Measurements from ENCODE around the gene ADGRV1.
"Not testable (repeated sequence)": the region's sequence is repeated elsewhere in the genome, so short reads cannot be mapped to it uniquely, and the experiment has no call there.

Gene ADGRV1

GRCh38 chr5:90553711-90554110 is 4.9 kb upstream of the ADGRV1 start:
- no peak for DNase-seq (ENCODE audit: low read depth)

- DNase-seq (ENCODE audit: low read depth): no peak
These were observed 4.1 kb upstream of the ADGRV1 start for GRCh38 chr5:90554358-90555006.

GRCh38 chr5:90555666-90556065 is 2.9 kb upstream of the ADGRV1 start:
- no peak for DNase-seq (ENCODE audit: low read depth)

DNA sequence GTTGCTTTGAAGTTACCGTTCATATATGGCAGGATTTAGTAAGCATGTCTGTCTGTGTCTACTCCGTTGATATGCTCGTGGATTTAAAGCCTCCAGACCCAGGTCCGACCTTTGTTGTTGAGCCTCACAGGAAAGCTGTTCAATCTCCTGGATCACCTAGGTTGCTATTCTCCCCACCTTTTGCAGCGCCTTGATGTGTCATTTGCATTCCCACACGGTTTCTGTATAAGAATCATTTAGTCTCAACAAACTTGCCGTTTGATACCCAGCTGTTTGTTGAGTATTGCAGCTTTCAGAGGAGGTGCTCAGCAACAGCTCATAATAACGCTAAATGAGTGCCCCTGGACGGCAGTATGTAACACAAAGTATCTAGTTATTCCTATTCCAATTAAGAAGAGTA is 1.2 kb upstream of the ADGRV1 start:
- no peak for DNase-seq (ENCODE audit: low read depth)

DNA sequence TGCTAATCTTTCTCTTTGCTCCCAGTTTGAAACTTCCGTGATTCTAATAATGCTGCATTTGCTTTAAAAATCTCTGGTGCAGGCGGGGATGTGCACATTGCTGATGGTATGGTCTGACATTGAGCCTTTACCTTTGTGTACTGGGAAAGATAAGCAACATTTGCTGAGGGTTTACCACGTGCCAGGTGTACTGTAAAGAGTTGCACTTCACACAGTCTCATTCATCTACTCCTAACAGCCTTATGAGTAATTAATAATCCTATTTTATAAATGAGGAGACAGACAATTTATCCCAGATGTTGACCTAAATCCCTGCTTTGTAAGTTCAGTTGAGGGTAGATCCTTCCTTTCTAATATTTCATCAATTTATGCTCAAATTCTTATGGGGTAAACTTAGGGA is 726 bp upstream of the ADGRV1 start:
- DNase-seq (ENCODE audit: low read depth): no peak

GRCh38 chr5:90560771-90561170 is 2.2 kb downstream of the ADGRV1 start:
- DNase-seq (ENCODE audit: low read depth): no peak

- DNase-seq (ENCODE audit: low read depth): no peak
These were observed 3.2 kb downstream of the ADGRV1 start for GRCh38 chr5:90561766-90562165.

- no peak for DNase-seq (ENCODE audit: low read depth)
These were observed 3.7 kb downstream of the ADGRV1 start for GRCh38 chr5:90562341-90562740.

DNA sequence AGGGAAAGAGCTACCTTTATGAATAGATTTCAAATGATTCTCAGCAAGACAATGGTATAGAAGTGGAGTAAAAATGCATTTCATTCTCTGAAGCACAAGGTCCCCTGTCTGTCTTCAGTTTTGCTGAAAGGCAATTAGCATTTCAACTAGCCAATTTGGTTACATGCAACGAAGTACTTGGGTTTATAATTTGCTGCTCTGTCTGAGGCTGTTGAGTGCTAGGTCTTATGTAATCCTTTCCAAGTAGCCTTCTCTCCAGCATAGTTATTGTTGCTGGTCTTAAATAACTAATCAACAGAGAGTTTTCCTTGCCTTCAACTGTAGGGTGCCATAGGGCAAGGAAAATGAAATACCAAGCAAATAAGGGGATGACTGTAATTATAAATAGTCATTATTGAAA is 4.5 kb downstream of the ADGRV1 start:
- no peak for DNase-seq (ENCODE audit: low read depth)

GRCh38 chr5:90565491-90565890 is 6.9 kb downstream of the ADGRV1 start:
- DNase-seq (ENCODE audit: low read depth): no peak

DNA sequence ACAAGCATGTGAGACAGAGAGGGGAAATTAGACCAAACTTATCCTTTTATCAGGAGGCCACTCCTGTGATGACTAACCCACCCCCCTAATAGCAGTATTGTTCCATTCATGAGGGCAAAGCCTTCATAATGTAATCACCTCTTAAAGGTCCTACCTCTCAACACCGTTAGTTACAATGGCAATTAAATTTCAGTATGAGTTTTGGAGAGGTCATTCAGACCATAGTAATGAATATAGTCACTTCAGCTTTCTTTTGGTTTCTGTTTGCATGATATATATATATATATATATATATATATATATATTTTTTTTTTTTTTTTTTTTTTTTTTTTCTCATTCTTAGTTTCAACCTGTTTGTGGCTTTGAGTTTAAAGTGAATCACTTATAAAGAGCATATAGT is 10.5 kb downstream of the ADGRV1 start:
- no peak for DNase-seq (ENCODE audit: low read depth)

DNA sequence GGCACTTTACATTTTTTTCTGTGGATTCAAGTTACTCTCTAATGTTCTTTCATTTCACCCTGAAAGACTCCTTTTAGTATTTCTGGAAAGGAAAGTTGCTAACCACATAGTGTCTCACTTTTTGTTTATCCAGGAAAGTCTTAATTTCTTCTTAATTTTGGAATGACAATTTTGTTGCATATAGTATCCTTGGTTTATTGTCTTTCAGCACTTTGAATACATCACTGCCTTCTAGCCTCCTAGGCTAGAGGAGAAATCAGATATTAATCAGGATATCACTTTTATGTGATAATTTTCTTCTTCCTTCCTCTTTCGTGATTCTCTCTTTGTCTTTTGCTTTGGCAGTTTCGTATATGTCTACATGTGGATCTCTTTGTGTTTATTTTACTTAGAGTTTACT is 11.4 kb downstream of the ADGRV1 start:
- no peak for DNase-seq (ENCODE audit: low read depth)

DNA sequence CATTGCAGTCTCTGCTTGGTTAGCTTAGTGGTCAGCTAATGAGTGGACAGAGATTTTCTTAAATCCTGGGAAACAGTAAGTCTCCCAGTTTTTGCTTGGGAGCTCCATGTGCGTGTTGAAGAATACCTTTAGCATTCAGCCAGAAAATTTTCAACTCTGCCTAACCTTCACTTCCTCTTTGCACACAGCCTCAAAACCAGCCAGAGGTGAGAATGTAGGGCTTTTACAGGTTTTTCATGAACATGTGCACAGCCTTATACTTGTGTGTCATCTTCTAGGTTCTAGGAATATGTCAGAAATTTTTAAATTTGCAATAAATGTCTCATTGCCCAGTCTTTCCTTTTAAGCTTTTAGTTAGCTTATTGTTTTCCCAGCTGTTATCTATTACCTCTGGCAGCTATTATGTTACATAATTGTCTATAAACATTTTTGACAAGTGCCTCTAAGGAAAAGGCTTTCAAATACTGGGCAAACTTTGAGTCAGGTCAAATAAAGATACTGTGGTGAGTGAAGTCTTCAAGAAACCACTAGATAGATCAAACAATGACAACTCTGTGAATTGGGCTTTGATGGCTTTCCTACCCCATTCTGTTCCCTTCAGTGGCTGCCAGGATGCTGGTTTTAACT is 12.7 kb downstream of the ADGRV1 start:
- DNase-seq (ENCODE audit: low read depth): no peak

DNA sequence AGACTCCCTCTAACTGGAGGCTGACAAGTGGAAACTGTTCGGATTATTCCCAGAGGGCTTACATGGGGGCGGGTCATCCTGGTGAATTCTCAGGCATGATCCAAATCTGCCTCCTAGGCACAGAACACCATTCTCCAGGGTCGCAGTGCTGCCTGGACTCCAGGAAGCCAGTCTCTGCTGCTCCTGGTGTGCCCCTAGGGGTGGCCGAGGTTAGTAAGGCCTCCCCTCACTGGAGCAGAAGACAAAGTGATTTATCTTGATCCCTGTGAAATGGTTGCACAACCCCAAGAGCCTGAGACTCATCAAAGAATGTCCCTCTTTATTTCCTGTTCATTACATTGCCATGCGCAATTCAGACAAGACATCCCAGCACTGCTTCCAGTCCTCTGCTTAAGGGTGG is 17.1 kb downstream of the ADGRV1 start:
- no peak for DNase-seq (ENCODE audit: low read depth)

GRCh38 chr5:90576566-90576965 is 18.0 kb downstream of the ADGRV1 start:
- not testable (repeated sequence) for DNase-seq (ENCODE audit: low read depth)

DNA sequence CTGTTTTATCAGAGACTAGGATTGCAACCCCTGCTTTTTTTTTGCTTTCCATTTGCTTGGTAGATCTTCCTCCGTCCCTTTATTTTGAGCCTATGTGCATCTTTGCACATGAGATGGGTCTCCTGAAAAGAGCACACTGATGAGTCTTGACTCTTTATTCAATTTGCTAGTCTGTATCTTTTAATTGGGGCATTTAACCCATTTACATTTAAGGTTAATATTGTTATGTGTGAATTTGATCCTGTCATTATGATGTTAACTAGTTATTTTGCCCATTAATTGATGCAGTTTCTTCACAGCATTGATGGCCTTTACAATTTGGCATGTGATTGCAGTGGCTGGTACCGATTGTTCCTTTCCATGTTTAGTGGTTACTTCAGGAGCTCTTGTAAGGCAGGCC is 21.3 kb downstream of the ADGRV1 start:
- not testable (repeated sequence) for DNase-seq (ENCODE audit: low read depth)

DNA sequence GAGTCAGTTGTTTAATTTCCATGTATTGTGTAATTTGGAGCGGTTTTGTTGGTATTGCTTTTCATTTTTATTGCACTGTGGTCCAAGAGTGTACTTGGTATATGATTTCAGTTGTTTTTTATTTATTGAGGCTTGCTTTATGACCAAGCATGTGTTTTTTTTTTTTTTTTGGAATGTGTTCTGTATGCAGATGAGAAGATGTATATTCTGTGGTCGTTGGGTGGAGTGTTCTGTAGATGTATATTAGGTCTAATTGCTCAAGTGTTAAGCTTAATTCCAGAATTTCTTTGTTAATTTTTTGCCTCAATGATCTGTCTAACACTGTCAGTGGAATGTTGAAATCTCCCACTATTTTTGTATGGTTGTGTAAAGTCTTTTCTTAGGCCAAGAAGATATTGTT is 23.4 kb downstream of the ADGRV1 start:
- DNase-seq (ENCODE audit: low read depth): no peak

GRCh38 chr5:90585337-90585986 is 26.9 kb downstream of the ADGRV1 start:
- no peak for DNase-seq (ENCODE audit: low read depth)

DNA sequence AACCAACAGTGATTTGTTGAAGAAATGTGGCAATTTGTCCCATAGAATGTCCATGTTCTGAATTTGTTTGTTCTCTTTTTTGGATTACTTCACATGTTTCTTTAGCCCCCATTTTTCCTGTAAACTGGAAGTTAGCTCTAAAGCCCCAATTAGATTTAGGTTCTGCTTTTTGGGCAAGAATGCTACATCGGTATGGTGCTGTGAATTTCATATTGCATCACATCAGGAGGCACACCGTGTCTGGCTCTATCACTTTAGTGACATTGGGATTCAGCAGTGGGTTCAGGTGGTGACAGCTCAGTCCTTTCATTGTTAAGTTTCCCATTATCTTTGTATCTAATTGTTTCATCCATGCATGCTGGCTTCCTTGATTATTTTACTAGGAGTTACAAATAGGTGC is 27.9 kb downstream of the ADGRV1 start:
- no peak for DNase-seq (ENCODE audit: low read depth)

- no peak for DNase-seq (ENCODE audit: low read depth)
These were observed 31.6 kb downstream of the ADGRV1 start for GRCh38 chr5:90590170-90590569.

GRCh38 chr5:90593083-90593482 is 34.5 kb downstream of the ADGRV1 start:
- DNase-seq (ENCODE audit: low read depth): not testable (repeated sequence)

DNA sequence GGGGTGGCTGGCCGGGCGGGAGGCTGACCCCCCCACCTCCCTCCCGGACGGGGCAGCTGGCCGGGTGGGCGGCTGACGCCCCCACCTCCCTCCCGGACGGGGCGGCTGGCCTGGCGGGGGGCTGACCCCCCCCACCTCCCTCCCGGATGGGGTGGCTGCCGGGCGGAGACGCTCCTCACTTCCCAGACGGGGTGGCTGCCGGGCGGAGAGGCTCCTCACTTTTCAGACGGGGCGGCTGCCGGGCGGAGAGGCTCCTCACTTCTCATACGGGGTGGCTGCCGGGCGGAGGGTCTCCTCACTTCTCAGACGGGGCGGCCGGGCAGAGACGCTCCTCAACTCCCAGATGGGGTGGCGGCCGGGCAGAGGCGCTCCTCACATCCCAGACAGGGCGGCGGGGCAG is 37.2 kb downstream of the ADGRV1 start:
- DNase-seq (ENCODE audit: low read depth): not testable (repeated sequence)

DNA sequence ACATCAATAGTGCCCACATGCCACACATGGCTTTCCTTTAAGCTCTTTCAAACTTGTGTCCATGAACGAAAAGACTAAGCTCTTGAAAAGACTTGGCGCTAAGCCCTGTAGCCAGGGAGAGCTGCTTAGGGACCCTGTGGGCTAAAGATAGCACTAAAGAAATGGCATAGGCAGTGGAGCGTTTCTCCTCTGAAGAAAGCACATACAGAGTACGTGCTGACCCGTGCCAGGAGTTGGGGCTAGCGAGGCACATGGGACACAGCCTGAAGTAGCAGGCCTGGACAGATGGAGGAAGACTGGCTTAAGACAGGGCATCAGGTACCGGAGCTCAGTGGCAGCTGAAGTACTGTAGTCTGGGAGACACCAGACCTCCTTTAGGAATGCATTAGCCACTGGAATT is 39.7 kb downstream of the ADGRV1 start:
- no peak for DNase-seq (ENCODE audit: low read depth)

DNA sequence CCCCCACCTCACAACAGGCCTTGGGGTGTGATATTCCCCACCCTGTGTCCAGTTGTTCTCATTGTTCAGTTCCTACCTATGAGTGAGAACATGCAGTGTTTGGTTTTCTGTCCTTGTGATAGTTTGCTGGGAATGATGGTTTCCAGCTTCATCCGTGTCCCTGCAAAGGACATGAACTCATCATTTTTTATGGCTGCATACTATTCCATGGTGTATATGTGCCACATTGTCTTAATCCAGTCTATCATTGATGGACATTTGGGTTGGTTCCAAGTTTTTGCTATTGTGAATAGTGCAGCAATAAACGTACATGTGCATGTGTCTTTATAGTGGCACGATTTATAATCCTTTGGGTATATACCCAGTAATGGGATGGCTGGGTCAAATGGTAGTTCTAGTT is 41.7 kb downstream of the ADGRV1 start:
- DNase-seq (ENCODE audit: low read depth): not testable (repeated sequence)

All from stromal cell of bone marrow (primary cell).